H1 (cell line): ENCODE data around the gene MBD5. TPM values are rescaled to one million over a fixed set of nuclear protein-coding genes. Genes with fewer than 3 reads are reported as not detected.
A peak's percentile ranks its signal among the peaks of the same experiment; 100 is the strongest.

ENCODE experiments used
- CTCF ChIA-PET: fragments of 300-600 bp; sonication (Branson Sonifier 250); formaldehyde crosslinking; loops from one replicate; lab custom pipeline; 2021; ENCODE audit not compliant: partially characterized antibody; lab: Charles Lee
- POLR2A ChIA-PET: fragments of 300-600 bp; sonication (Branson Sonifier 250); formaldehyde crosslinking; loops from one replicate; lab custom pipeline; 2021; ENCODE audit warnings: inconsistent platforms; ENCODE audit not compliant: partially characterized antibody; lab: Charles Lee
- DNase-seq, 2 experiments: peaks; one replicate each; pipeline versions ENCODE4 v3.0.0 to v3.0.0-alpha.2; 2010 to 2022; ENCODE audit warnings: low spot score in 2 of 2, low read depth in 1 of 2, mixed read lengths in 1 of 2
- FAIRE-seq: peaks from 2 replicates; lab custom pipeline; 2011; peaks lifted over from hg19 to GRCh38; lab: Jason Lieb, UNC
- H2AFZ ChIP-seq: 2 replicates; pipeline ENCODE4 v1.8.1; 2012; ENCODE audit warnings: low read length, inconsistent platforms
- H2AK5ac ChIP-seq: 2 replicates; pipeline ENCODE4 v1.6.1; 2013; ENCODE audit warnings: low read depth, low read length
- H2BK120ac ChIP-seq: replicated peaks from 2 replicates; pipeline ENCODE3; 2013; ENCODE audit warnings: low read depth, low read length, inconsistent platforms
- H2BK12ac ChIP-seq: 2 replicates; pipeline ENCODE4 v1.6.1; 2013; ENCODE audit warnings: low read depth, low read length
- H2BK15ac ChIP-seq: 2 replicates; pipeline ENCODE4 v1.6.1; 2013; ENCODE audit warnings: low read length
- H2BK20ac ChIP-seq: 2 replicates; pipeline ENCODE4 v1.6.1; 2013; ENCODE audit warnings: low read length
- H2BK5ac ChIP-seq: 2 replicates; pipeline ENCODE4 v1.6.1; 2013; ENCODE audit warnings: low read depth, low read length
- H3K14ac ChIP-seq: 2 replicates; pipeline ENCODE4 v1.6.1; 2013; ENCODE audit warnings: inconsistent platforms; ENCODE audit not compliant: insufficient read length
- H3K18ac ChIP-seq: 2 replicates; pipeline ENCODE4 v1.6.1; 2013; ENCODE audit warnings: low read length; ENCODE audit errors: extremely low read depth
- H3K23ac ChIP-seq: 2 replicates; pipeline ENCODE4 v1.6.1; 2013; ENCODE audit warnings: inconsistent platforms; ENCODE audit not compliant: insufficient read length
- H3K23me2 ChIP-seq: 2 replicates; pipeline ENCODE4 v1.6.1; 2013; ENCODE audit warnings: low read depth, low read length
- H3K27ac ChIP-seq: 2 replicates; pipeline ENCODE4 v1.6.1; 2011; ENCODE audit warnings: low read depth, low read length, inconsistent platforms
- H3K27me3 ChIP-seq, 4 experiments: replicated peaks in 1 of 4; 1 replicate in 1 of 4; 2 replicates in 3 of 4; pipeline versions ENCODE4 v1.6.1 to v1.8.1; 2011 to 2013; ENCODE audit warnings: low read length in 3 of 4, mild to moderate bottlenecking in 3 of 4, inconsistent platforms in 2 of 4, mixed read lengths in 2 of 4, moderate library complexity in 1 of 4; ENCODE audit not compliant: control insufficient read depth in 3 of 4, insufficient read depth in 3 of 4; ENCODE audit errors: extremely low read depth in 1 of 4
- H3K36me3 ChIP-seq, 4 experiments: 2 replicates each; pipeline versions ENCODE4 v1.6.1 to v1.8.1; 2011 to 2013; ENCODE audit warnings: mild to moderate bottlenecking in 4 of 4, low read length in 3 of 4, moderate library complexity in 2 of 4, control low read depth in 1 of 4, inconsistent platforms in 1 of 4; ENCODE audit not compliant: insufficient read depth in 4 of 4, control insufficient read depth in 2 of 4
- H3K4ac ChIP-seq: replicated peaks from 2 replicates; pipeline ENCODE3; 2013; ENCODE audit warnings: low read length, low read depth, mixed read lengths, inconsistent platforms; ENCODE audit not compliant: insufficient read length
- H3K4me1 ChIP-seq, 4 experiments: replicated peaks in 1 of 4; 1 replicate in 1 of 4; 2 replicates in 3 of 4; pipeline versions ENCODE4 v1.6.1 to v1.8.1; 2011 to 2013; ENCODE audit warnings: low read length in 3 of 4, inconsistent platforms in 2 of 4, mixed read lengths in 1 of 4; ENCODE audit not compliant: insufficient read depth in 4 of 4, control insufficient read depth in 3 of 4
- H3K4me2 ChIP-seq, 2 experiments: 2 replicates each; pipeline versions ENCODE4 v1.6.1 to v1.8.1; 2011 to 2013; ENCODE audit warnings: low read depth in 2 of 2, low read length in 2 of 2, control low read depth in 1 of 2, inconsistent platforms in 1 of 2, mild to moderate bottlenecking in 1 of 2; ENCODE audit not compliant: insufficient read depth in 1 of 2
- H3K4me3 ChIP-seq, 4 experiments: fragments of 200-600, 300-600 bp in 1 of 4; sonication (generic), shearing (Covaris generic), sonication (Bioruptor Twin) in 1 of 4; 2 replicates each; pipeline versions ENCODE4 v1.5.1 to v1.8.1; 2011 to 2016; ENCODE audit warnings: low read length in 4 of 4, low read depth in 3 of 4, control low read depth in 2 of 4, inconsistent platforms in 2 of 4, mild to moderate bottlenecking in 2 of 4, mixed read lengths in 1 of 4, moderate library complexity in 1 of 4; ENCODE audit not compliant: insufficient read depth in 2 of 4; ENCODE audit errors: extremely low read depth in 1 of 4
- H3K56ac ChIP-seq: replicated peaks from 2 replicates; pipeline ENCODE3; 2013; ENCODE audit warnings: low read depth, mild to moderate bottlenecking, mixed read lengths, low read length, inconsistent platforms; ENCODE audit not compliant: insufficient read length
- H3K79me1 ChIP-seq: 2 replicates; pipeline ENCODE4 v1.6.1; 2013; ENCODE audit warnings: low read depth, low read length, control low read depth
- H3K79me2 ChIP-seq, 2 experiments: 2 replicates each; pipeline versions ENCODE4 v1.6.1 to v1.8.1; 2012 to 2013; ENCODE audit warnings: low read length in 2 of 2, mild to moderate bottlenecking in 2 of 2, inconsistent platforms in 1 of 2; ENCODE audit not compliant: insufficient read depth in 2 of 2, control insufficient read depth in 1 of 2
- H3K9ac ChIP-seq, 4 experiments: replicated peaks in 1 of 4; 1 replicate in 1 of 4; 2 replicates in 3 of 4; pipeline versions ENCODE4 v1.6.1 to v1.8.1; 2011 to 2013; ENCODE audit warnings: low read depth in 3 of 4, low read length in 3 of 4, control low read depth in 2 of 4, mild to moderate bottlenecking in 2 of 4, moderate library complexity in 2 of 4, inconsistent platforms in 1 of 4; ENCODE audit errors: extremely low read depth in 1 of 4
- H3K9me3 ChIP-seq, 2 experiments: 2 replicates each; pipeline versions ENCODE4 v1.6.1 to v1.8.1; 2012 to 2013; ENCODE audit warnings: mild to moderate bottlenecking in 2 of 2, moderate library complexity in 2 of 2, control low read depth in 1 of 2, inconsistent platforms in 1 of 2, low read depth in 1 of 2, low read length in 1 of 2, mixed read lengths in 1 of 2; ENCODE audit not compliant: insufficient read depth in 2 of 2
- H4K20me1 ChIP-seq, 2 experiments: replicated peaks in 1 of 2; 2 replicates each; pipeline versions ENCODE3 to v1.8.1; 2011 to 2013; ENCODE audit warnings: inconsistent platforms in 2 of 2, low read length in 2 of 2, mild to moderate bottlenecking in 1 of 2; ENCODE audit not compliant: insufficient read depth in 2 of 2, control insufficient read depth in 1 of 2
- H4K5ac ChIP-seq: 2 replicates; pipeline ENCODE4 v1.6.1; 2013; ENCODE audit warnings: low read length, low read depth, mixed read lengths, inconsistent platforms; ENCODE audit not compliant: insufficient read length
- H4K8ac ChIP-seq: 2 replicates; pipeline ENCODE4 v1.8.0; 2013; ENCODE audit warnings: mild to moderate bottlenecking, moderate library complexity, low read length, inconsistent platforms; ENCODE audit not compliant: insufficient read depth; ENCODE audit errors: extremely low read depth
- H4K91ac ChIP-seq: replicated peaks from 2 replicates; pipeline ENCODE3; 2013; ENCODE audit warnings: low read length, mixed read lengths, inconsistent platforms; ENCODE audit not compliant: insufficient read length
- BACH1 ChIP-seq: IDR thresholded peaks from 2 replicates; pipeline ENCODE4 v1.6.1; 2012; ENCODE audit warnings: low read length, improper control_type of control experiment
- CBX5 ChIP-seq: fragments of 300-800, 300-1000 bp; sonication (generic); IDR thresholded peaks from 2 replicates; pipeline ENCODE4 v1.7.1; 2016; ENCODE audit warnings: antibody characterized with exemption, low read length, low read depth
- CHD1 ChIP-seq: IDR thresholded peaks from 2 replicates; pipeline ENCODE4 v1.6.1; 2012; ENCODE audit warnings: low read depth, low read length, improper control_type of control experiment
- GABPA ChIP-seq: IDR thresholded peaks from 2 replicates; pipeline ENCODE4 v1.6.1; 2011; ENCODE audit warnings: mild to moderate bottlenecking, low read length, moderate library complexity, borderline replicate concordance; ENCODE audit not compliant: insufficient read depth
- HDAC2 ChIP-seq, 2 experiments: fragments of 300-600 bp in 1 of 2; sonication (generic) in 1 of 2; IDR thresholded peaks; 2 replicates each; pipeline ENCODE4 v1.6.1; 2011 to 2012; ENCODE audit warnings: low read depth in 2 of 2, low read length in 2 of 2, mild to moderate bottlenecking in 2 of 2, moderate library complexity in 2 of 2, borderline replicate concordance in 1 of 2, inconsistent platforms in 1 of 2
- HDAC6 ChIP-seq: IDR thresholded peaks from one replicate; pipeline ENCODE4 v1.7.1; 2012; ENCODE audit warnings: low read depth, mild to moderate bottlenecking, inconsistent platforms, low read length, moderate library complexity
- JUND ChIP-seq: IDR thresholded peaks from 2 replicates; pipeline ENCODE4 v1.6.1; 2011; ENCODE audit warnings: mild to moderate bottlenecking, improper control_type of control experiment, low read length
- NRF1 ChIP-seq: IDR thresholded peaks from 2 replicates; pipeline ENCODE4 v1.6.1; 2011; ENCODE audit warnings: mild to moderate bottlenecking, low read depth, low read length, improper control_type of control experiment
- RAD21 ChIP-seq, 2 experiments: IDR thresholded peaks in 1 of 2; conservative IDR thresholded peaks in 1 of 2; 2 replicates each; pipeline ENCODE4 v1.6.1; 2011; ENCODE audit warnings: low read depth in 2 of 2, low read length in 2 of 2, improper control_type of control experiment in 1 of 2, inconsistent platforms in 1 of 2, mild to moderate bottlenecking in 1 of 2, moderate library complexity in 1 of 2
- WGBS, 2 experiments: shearing (Covaris generic) in 1 of 2; methylation state at CpG; one replicate each; pipeline versions ENCODE4 v1.1.6 to v1.1.7; 2013 to 2015; ENCODE audit warnings: low lambda C conversion rate in 2 of 2, mixed read lengths in 2 of 2, inconsistent platforms in 1 of 2, low coverage in 1 of 2, missing lambda C conversion rate in 1 of 2; ENCODE audit not compliant: insufficient replicate concordance in 2 of 2, insufficient coverage in 1 of 2, insufficient read length in 1 of 2; ENCODE audit errors: extremely low coverage in 1 of 2, missing lambda C conversion rate in 1 of 2; 5-methylcytosine and 5-hydroxymethylcytosine counted together
- polyA plus RNA-seq, 7 experiments: library from polyadenylated mRNA; depleted of rRNA in 3 of 7; stranded (reverse) in 5 of 7; unstranded in 2 of 7; fragments of >200 nt in 5 of 7; fragments of 200-250 nt in 2 of 7; gene quantifications; 1 replicate in 5 of 7; 2 replicates in 1 of 7; 4 replicates in 1 of 7; pipeline versions ENCODE4 v1.2.1 to v1.2.3, GENCODE V29; 2011 to 2013; ENCODE audit warnings: missing spikeins in 2 of 7, mixed read lengths in 2 of 7
- total RNA-seq: library from RNA; stranded (reverse); fragmentation: NEBNext Ultra II Directional; extraction: Animal tissue kit (Norgen Biotek cat#: 25700); gene quantifications from 2 replicates; pipeline ENCODE4 v1.2.1, GENCODE V29; 2021

The MBD5 gene
- total and polyA plus RNA-seq, 2 of the 8 experiments (the other 6 are each of a cell fraction or from before 2014, with no cell fraction given) = 9.7 to 29.4 TPM

DNA sequence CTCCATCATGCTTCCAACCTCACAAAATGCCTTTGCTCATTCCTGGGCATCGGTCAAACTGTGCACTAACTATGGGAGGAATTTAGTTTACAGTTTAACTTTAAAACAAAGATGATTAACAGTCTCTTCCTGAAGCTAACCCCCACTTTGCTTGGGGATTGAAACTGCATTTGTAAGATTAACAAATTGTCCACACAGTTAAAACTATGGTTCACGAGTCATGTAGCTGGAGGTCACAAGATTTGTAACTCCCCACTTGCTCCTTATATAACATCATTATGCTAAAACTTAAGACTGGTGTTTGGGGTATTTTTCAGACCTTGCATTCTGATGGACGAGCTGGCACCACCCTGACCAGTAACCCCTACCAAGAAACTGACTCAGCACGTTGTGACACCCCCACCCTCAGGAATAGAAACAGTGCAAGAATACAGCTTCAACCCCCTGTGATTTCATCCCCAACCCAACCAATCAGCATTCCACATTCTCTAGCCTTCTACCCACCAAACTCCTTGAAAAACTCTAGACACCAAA is 252.3 kb downstream of the MBD5 start:
- H3K18ac ChIP-seq = no peak overlapping the region
- H4K8ac ChIP-seq = no peak overlapping the region
- H2BK20ac ChIP-seq = no peak overlapping the region
- no peak overlapping the region for H2AK5ac ChIP-seq
- H3K4ac ChIP-seq = no peak overlapping the region
- POLR2A ChIA-PET = no interaction called here
- H4K20me1 ChIP-seq = no peaks in the 10 kb centered on the region
- no peaks in the 10 kb centered on the region for H3K27me3 ChIP-seq
- no peak overlapping the region for H2AFZ ChIP-seq
- H3K23me2 ChIP-seq = no peaks in the 10 kb centered on the region
- no peaks in the 10 kb centered on the region for H3K9me3 ChIP-seq
- no peak overlapping the region for H4K91ac ChIP-seq
- H3K56ac ChIP-seq = no peak overlapping the region
- DNase-seq (no peak), FAIRE-seq (no peak)
- H3K79me2 ChIP-seq = no peaks in the 10 kb centered on the region
- no peaks in the 10 kb centered on the region for H3K36me3 ChIP-seq
- H2BK5ac ChIP-seq = no peak overlapping the region
- H3K27ac ChIP-seq = no peak overlapping the region
- no peak overlapping the region for H3K9ac ChIP-seq
- CTCF ChIA-PET = no interaction called here
- WGBS, 2 experiments = 64% methylated on average over 4 of the region's 4 CpGs; no CpG with 5 or more reads in 1 of the 2 experiments
- H2BK12ac ChIP-seq = no peak overlapping the region
- H3K4me3 ChIP-seq = no peak overlapping the region
- no peaks in the 10 kb centered on the region for H3K4me1 ChIP-seq
- no peak overlapping the region for H2BK120ac ChIP-seq
- no peaks in the 10 kb centered on the region for H3K79me1 ChIP-seq
- no peak overlapping the region for H3K14ac ChIP-seq
- TF ChIP-seq JUND = no peak
- no peak for TF ChIP-seq GABPA
- no peak for TF ChIP-seq HDAC6
- no peak for TF ChIP-seq NRF1
- no peak for TF ChIP-seq HDAC2 (IDR thresholded peaks at IDR 0.05; ENCODE audit: borderline replicate concordance in 1 of 2, low read depth in 2 of 2, low read length in 2 of 2)
- TF ChIP-seq RAD21 (IDR thresholded peaks at IDR 0.05 in 1 of 2, conservative IDR thresholded peaks at IDR 0.05 in 1 of 2; ENCODE audit: low read depth in 2 of 2, low read length in 2 of 2) = no peak
- peak; percentile 14; the same call in 1 of the 2 replicates for TF ChIP-seq BACH1
- no peak for TF ChIP-seq CHD1
- no peak for TF ChIP-seq CBX5
- no peak overlapping the region for H2BK15ac ChIP-seq
- no peak overlapping the region for H3K4me2 ChIP-seq
- H4K5ac ChIP-seq = no peak overlapping the region
- H3K23ac ChIP-seq = no peak overlapping the region
